Left lung (tissue), 10 donors: ENCODE results near the gene SGCG. TPM values are rescaled to one million over a fixed set of nuclear protein-coding genes. Genes with fewer than 3 reads are reported as not detected.
A peak's percentile ranks its signal among the peaks of the same experiment; 100 is the strongest.

ENCODE experiments used
- ATAC-seq: fragments of 200-7000 bp; cut with Tn5 transposase; one replicate; pipeline ENCODE4 v1.9.1; 2020; ENCODE audit warnings: moderate library complexity
- DNase-seq, 4 donors: peaks; one replicate each; pipeline ENCODE4 v3.0.0-alpha.2; 2013 to 2020
- H3K27ac ChIP-seq, 2 donors: fragments of 200-600 bp; sonication (generic) in 1 of 2; one replicate each; pipeline versions ENCODE4 v1.5.0 to v1.8.0; 2020 to 2021
- H3K27me3 ChIP-seq, 2 donors: fragments of 200-600 bp; sonication (generic) in 1 of 2; one replicate each; pipeline versions ENCODE4 v1.5.0 to v1.8.0; 2020 to 2021
- H3K36me3 ChIP-seq, 2 donors: fragments of 200-600 bp; sonication (generic) in 1 of 2; one replicate each; pipeline versions ENCODE4 v1.5.0 to v1.8.0; 2020 to 2021
- H3K4me1 ChIP-seq, 2 donors: fragments of 200-600 bp; one replicate each; pipeline ENCODE4 v1.8.0; 2021
- H3K4me3 ChIP-seq, 2 donors: fragments of 200-600 bp; sonication (generic) in 1 of 2; one replicate each; pipeline versions ENCODE4 v1.5.0 to v1.8.0; 2020 to 2021; ENCODE audit warnings: mild to moderate bottlenecking in 1 of 2
- H3K9me3 ChIP-seq, 2 donors: fragments of 200-600 bp; sonication (generic) in 1 of 2; one replicate each; pipeline versions ENCODE4 v1.5.0 to v1.8.0; 2020 to 2021
- intact Hi-C, 2 donors: fragments of 100-400 bp; cut with DNase I; formaldehyde crosslinking; loops; one replicate each; pipeline versions ENCODE4 v1.11.2 to v1.14.2; 2022
- polyA plus RNA-seq, 6 donors: library from polyadenylated mRNA; unstranded; fragments of 120-200 nt; gene quantifications; one replicate each; pipeline ENCODE4 v1.2.1, GENCODE V29; 2013; ENCODE audit not compliant: insufficient read length in 6 of 6
- total RNA-seq, 2 donors: library from RNA; stranded (reverse); fragmentation: NEBNext Ultra II Directional; extraction: Animal tissue kit (Norgen Biotek cat#: 25700); gene quantifications; one replicate each; pipeline ENCODE4 v1.2.1, GENCODE V29; 2021
- TF ChIP-seq, protein P1 (sequence below), 2 donors: fragments of 200-600 bp; sonication (generic) in 1 of 2; IDR thresholded peaks; one replicate each; pipeline versions ENCODE4 v1.5.0 to v1.8.0; 2021; ENCODE audit warnings: antibody characterized with exemption in 2 of 2
- donor health status: DM: no; HTN: yes; CAD: no.
- donor health status: DM: no; HTN: no; CAD: no.

Gene SGCG
- total and polyA plus RNA-seq, 8 donors, result 2.1 to 16.4 (median 12.5) TPM

- ATAC-seq (no peak), DNase-seq (no peak)
Observed at GRCh38 chr13:23330356-23330755, 149.6 kb downstream of the SGCG start.

DNA sequence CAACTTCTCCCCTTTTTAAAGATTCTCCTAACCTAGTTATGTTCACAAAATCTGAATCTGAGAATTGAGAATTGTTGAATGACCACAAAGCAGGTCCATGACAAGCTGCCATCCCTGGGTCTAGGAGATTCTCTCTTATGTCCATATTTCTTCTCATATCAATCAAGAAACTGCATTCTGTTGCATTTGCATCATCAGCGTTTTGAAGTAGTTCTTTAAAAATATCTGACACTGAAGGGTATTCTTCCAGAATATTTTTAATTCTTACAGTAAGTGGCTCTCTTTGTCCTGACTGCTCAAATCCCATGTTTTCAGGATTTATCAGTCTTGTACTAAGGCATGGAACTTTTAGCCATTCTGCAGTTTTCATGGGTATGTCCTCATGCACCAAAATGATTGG is 158.4 kb downstream of the SGCG start:
- no peak for ATAC-seq
- Histone ChIP-seq H3K4me1 (no peaks in the 10 kb centered on the region), H3K27me3 (no peaks in the 10 kb centered on the region), H3K27ac (no peak overlapping the region), H3K36me3 (peaks cover 0 to 23% of the 10 kb centered on the region in 2 donors), H3K4me3 (no peak overlapping the region), H3K9me3 (peaks cover 0 to 54% of the 10 kb centered on the region in 2 donors)
- TF ChIP-seq, protein P1, sequence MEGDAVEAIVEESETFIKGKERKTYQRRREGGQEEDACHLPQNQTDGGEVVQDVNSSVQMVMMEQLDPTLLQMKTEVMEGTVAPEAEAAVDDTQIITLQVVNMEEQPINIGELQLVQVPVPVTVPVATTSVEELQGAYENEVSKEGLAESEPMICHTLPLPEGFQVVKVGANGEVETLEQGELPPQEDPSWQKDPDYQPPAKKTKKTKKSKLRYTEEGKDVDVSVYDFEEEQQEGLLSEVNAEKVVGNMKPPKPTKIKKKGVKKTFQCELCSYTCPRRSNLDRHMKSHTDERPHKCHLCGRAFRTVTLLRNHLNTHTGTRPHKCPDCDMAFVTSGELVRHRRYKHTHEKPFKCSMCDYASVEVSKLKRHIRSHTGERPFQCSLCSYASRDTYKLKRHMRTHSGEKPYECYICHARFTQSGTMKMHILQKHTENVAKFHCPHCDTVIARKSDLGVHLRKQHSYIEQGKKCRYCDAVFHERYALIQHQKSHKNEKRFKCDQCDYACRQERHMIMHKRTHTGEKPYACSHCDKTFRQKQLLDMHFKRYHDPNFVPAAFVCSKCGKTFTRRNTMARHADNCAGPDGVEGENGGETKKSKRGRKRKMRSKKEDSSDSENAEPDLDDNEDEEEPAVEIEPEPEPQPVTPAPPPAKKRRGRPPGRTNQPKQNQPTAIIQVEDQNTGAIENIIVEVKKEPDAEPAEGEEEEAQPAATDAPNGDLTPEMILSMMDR (IDR thresholded peaks at IDR 0.05), result no peak
- intact Hi-C loops, result no loop called here
- DNase-seq, result no peak

More at GRCh38 chr13:23330356-23330755, 149.6 kb downstream of the SGCG start:
- Histone ChIP-seq H3K4me1 (no peaks in the 10 kb centered on the region), H3K27ac (no peak overlapping the region), H3K9me3 (peaks cover 0 to 42% of the 10 kb centered on the region in 2 donors), H3K36me3 (no peaks in the 10 kb centered on the region), H3K27me3 (no peaks in the 10 kb centered on the region), H3K4me3 (no peak overlapping the region)
- TF ChIP-seq, protein P1 (IDR thresholded peaks at IDR 0.05), result no peak
- intact Hi-C loops, result no loop called here

DNA sequence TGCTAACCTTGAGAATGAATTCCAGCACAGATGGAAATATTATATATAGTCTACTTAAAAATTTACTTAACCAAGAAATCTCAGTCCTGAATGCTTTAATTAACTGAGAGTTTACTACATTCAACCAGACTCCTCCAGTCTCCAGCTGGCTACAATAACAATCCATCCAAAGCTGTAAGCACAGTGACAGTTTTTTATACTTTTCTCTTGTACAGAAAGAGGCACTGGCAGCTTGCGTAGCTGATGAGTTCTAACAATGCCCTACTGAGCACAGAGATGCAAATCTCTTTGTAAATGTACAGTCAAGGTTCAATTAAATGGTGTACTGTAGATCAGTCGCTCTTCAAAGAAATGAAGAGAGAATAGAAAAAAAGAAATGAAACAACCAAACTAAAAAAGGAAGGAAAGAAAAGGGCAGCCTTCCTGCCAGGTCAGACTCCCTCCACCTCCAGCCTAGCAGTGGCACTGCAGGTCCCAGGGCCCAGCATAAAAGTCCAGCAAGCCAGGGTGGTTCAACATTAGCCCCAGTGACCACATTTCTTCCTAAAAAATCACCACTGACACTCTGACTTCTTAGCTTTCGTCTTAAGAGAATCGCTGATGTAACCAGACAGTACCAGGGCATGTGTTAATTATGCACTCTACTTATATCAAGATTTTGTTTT is 164.3 kb downstream of the SGCG start:
- Histone ChIP-seq H3K9me3 (peaks cover 0 to 3% of the 10 kb centered on the region in 2 donors), H3K4me1 (no peaks in the 10 kb centered on the region), H3K27me3 (no peaks in the 10 kb centered on the region), H3K27ac (no peak overlapping the region), H3K4me3 (no peak overlapping the region), H3K36me3 (peaks cover 0 to 37% of the 10 kb centered on the region in 2 donors)
- DNase-seq (peak in 1 of 4 donors; percentile 17), ATAC-seq (no peak)
- intact Hi-C loops, result no loop called here
- TF ChIP-seq, protein P1 (IDR thresholded peaks at IDR 0.05), result no peak

GRCh38 chr13:23347601-23348000 is 166.8 kb downstream of the SGCG start:
- H3K4me3 ChIP-seq, result no peak overlapping the region
- peaks cover 0 to 18% of the 10 kb centered on the region in 2 donors for H3K36me3 ChIP-seq
- ATAC-seq, result no peak
- DNase-seq, result no peak
- intact Hi-C loops, result no loop called here
- H3K27ac ChIP-seq, result no peak overlapping the region
- TF ChIP-seq, protein P1 (IDR thresholded peaks at IDR 0.05), result no peak
- H3K4me1 ChIP-seq, result no peaks in the 10 kb centered on the region
- H3K9me3 ChIP-seq, result no peaks in the 10 kb centered on the region
- no peaks in the 10 kb centered on the region for H3K27me3 ChIP-seq

GRCh38 chr13:23348262-23349127 is 167.7 kb downstream of the SGCG start:
- no peaks in the 10 kb centered on the region for H3K9me3 ChIP-seq
- TF ChIP-seq, protein P1 (IDR thresholded peaks at IDR 0.05), result no peak
- intact Hi-C loops, result no loop called here
- DNase-seq (no peak), ATAC-seq (no peak)
- H3K4me3 ChIP-seq, result no peak overlapping the region
- peaks cover 0 to 18% of the 10 kb centered on the region in 2 donors for H3K36me3 ChIP-seq
- H3K27ac ChIP-seq, result no peak overlapping the region
- no peaks in the 10 kb centered on the region for H3K27me3 ChIP-seq
- H3K4me1 ChIP-seq, result no peaks in the 10 kb centered on the region
